HEK293 (cell line): Measurements from ENCODE around the gene TTC39C.

ENCODE experiments used
- CTCF ChIA-PET: fragments of 350-600 bp; formaldehyde crosslinking; extraction: SDS; loops from one replicate; lab custom pipeline; 2021; ENCODE audit warnings: antibody characterized with exemption; lab: Yijun Ruan, JAX
- POLR2A ChIA-PET: fragments of 300-600 bp; formaldehyde crosslinking; extraction: SDS; loops from one replicate; lab custom pipeline; 2020; ENCODE audit warnings: antibody characterized with exemption, inconsistent platforms; lab: Yijun Ruan, JAX
- H3K27ac ChIP-seq: fragments of 200-500 bp; sonication (Bioruptor generic); 2 replicates; pipeline ENCODE4 v1.5.1; 2014; ENCODE audit warnings: low read depth, low read length, control low read depth, inconsistent platforms; ENCODE audit errors: extremely low read depth
- H3K36me3 ChIP-seq, 2 experiments: fragments of 200-500 bp in 1 of 2; sonication (Bioruptor generic) in 1 of 2; 1 replicate in 1 of 2; 2 replicates in 1 of 2; pipeline ENCODE4 v1.5.1; 2014 to 2017; ENCODE audit warnings: inconsistent platforms in 2 of 2, low read length in 2 of 2; ENCODE audit not compliant: control insufficient read depth in 2 of 2, insufficient read depth in 1 of 2
- H3K4me1 ChIP-seq: fragments of 200-500 bp; sonication (Bioruptor generic); 2 replicates; pipeline ENCODE4 v1.5.1; 2014; ENCODE audit warnings: mild to moderate bottlenecking, low read length, inconsistent platforms; ENCODE audit not compliant: control insufficient read depth, insufficient read depth
- H3K4me3 ChIP-seq: 2 replicates; pipeline ENCODE4 v1.5.1; 2011; ENCODE audit warnings: low read depth, mild to moderate bottlenecking, control low read depth, low read length, moderate library complexity
- H3K9me3 ChIP-seq: fragments of 200-500 bp; sonication (Bioruptor generic); 2 replicates; pipeline ENCODE4 v1.5.1; 2014; ENCODE audit warnings: low read depth, low read length, inconsistent platforms; ENCODE audit not compliant: control insufficient read depth, insufficient read depth
- BCL11B ChIP-seq: fragments of 450-650 bp; formaldehyde crosslinking; IDR thresholded peaks from 2 replicates; pipeline ENCODE4 v1.5.1; 2016; ENCODE audit warnings: low read depth, missing biosample characterization, missing genetic modification characterization
- HOXD13 ChIP-seq: sonication (generic); formaldehyde crosslinking; IDR thresholded peaks from 2 replicates; pipeline ENCODE4 v1.8.0; 2022; ENCODE audit warnings: missing genetic modification reagents, borderline replicate concordance
- REST ChIP-seq: fragments of 450-650 bp; formaldehyde crosslinking; IDR thresholded peaks from 2 replicates; pipeline ENCODE4 v1.5.1; 2016; ENCODE audit warnings: missing biosample characterization, missing genetic modification characterization
- SETDB1 ChIP-seq: IDR thresholded peaks from one replicate; pipeline ENCODE4 v1.6.1; 2017; ENCODE audit warnings: mild to moderate bottlenecking, low read length, moderate library complexity, mixed read lengths; ENCODE audit not compliant: insufficient read length
- TCF7L2 ChIP-seq: IDR thresholded peaks from 2 replicates; pipeline ENCODE4 v1.6.1; 2011; ENCODE audit warnings: low read depth, mild to moderate bottlenecking, inconsistent platforms, low read length, moderate library complexity, borderline replicate concordance
- ZBTB17 ChIP-seq: fragments of 450-650 bp; formaldehyde crosslinking; IDR thresholded peaks from 2 replicates; pipeline ENCODE4 v1.5.1; 2016; ENCODE audit warnings: missing biosample characterization, missing genetic modification characterization
- ZNF112 ChIP-seq: fragments of 450-650 bp; formaldehyde crosslinking; IDR thresholded peaks from 2 replicates; pipeline ENCODE4 v1.5.0; 2017; ENCODE audit warnings: missing biosample characterization, missing genetic modification characterization
- ZNF121 ChIP-seq: fragments of 450-650 bp; formaldehyde crosslinking; IDR thresholded peaks from 2 replicates; pipeline ENCODE4 v1.5.1; 2016; ENCODE audit warnings: missing biosample characterization, missing genetic modification characterization
- ZNF292 ChIP-seq: fragments of 450-650 bp; formaldehyde crosslinking; IDR thresholded peaks from 2 replicates; pipeline ENCODE4 v1.5.1; 2016; ENCODE audit warnings: low read depth, missing biosample characterization, missing genetic modification characterization, borderline replicate concordance
- ZNF37A ChIP-seq: fragments of 450-650 bp; IDR thresholded peaks from 2 replicates; pipeline ENCODE4 v1.5.1; 2018; ENCODE audit warnings: missing biosample characterization, missing genetic modification characterization
- ZNF48 ChIP-seq: fragments of 450-650 bp; formaldehyde crosslinking; IDR thresholded peaks from 2 replicates; pipeline ENCODE4 v1.5.1; 2016; ENCODE audit warnings: missing biosample characterization, missing genetic modification characterization
- ZNF510 ChIP-seq: fragments of 450-650 bp; formaldehyde crosslinking; IDR thresholded peaks from 2 replicates; pipeline ENCODE4 v1.5.1; 2018; ENCODE audit warnings: mild to moderate bottlenecking, missing genetic modification characterization, missing biosample characterization; ENCODE audit not compliant: insufficient replicate concordance
- ZNF518A ChIP-seq: fragments of 450-650 bp; formaldehyde crosslinking; conservative IDR thresholded peaks from 2 replicates; pipeline ENCODE4 v1.5.1; 2016; ENCODE audit warnings: low read depth, missing biosample characterization, missing genetic modification characterization
- ZNF529 ChIP-seq: fragments of 450-650 bp; formaldehyde crosslinking; IDR thresholded peaks from 2 replicates; pipeline ENCODE4 v1.5.1; 2017; ENCODE audit warnings: missing genetic modification characterization, missing biosample characterization; ENCODE audit not compliant: insufficient replicate concordance
- ZNF544 ChIP-seq: fragments of 450-650 bp; formaldehyde crosslinking; IDR thresholded peaks from 2 replicates; pipeline ENCODE4 v1.5.0; 2017; ENCODE audit warnings: missing biosample characterization, missing genetic modification characterization
- ZNF624 ChIP-seq: fragments of 450-650 bp; formaldehyde crosslinking; IDR thresholded peaks from 2 replicates; pipeline ENCODE4 v1.5.1; 2017; ENCODE audit warnings: missing biosample characterization, missing genetic modification characterization
- ZNF777 ChIP-seq: fragments of 450-650 bp; formaldehyde crosslinking; IDR thresholded peaks from 2 replicates; pipeline ENCODE4 v1.5.1; 2017; ENCODE audit warnings: missing biosample characterization, missing genetic modification characterization, borderline replicate concordance
- ZNF837 ChIP-seq: fragments of 450-650 bp; formaldehyde crosslinking; IDR thresholded peaks from 2 replicates; pipeline ENCODE4 v1.5.1; 2016; ENCODE audit warnings: missing biosample characterization, missing genetic modification characterization
- ZSCAN30 ChIP-seq: fragments of 450-650 bp; IDR thresholded peaks from 2 replicates; pipeline ENCODE4 v1.5.1; 2018; ENCODE audit warnings: missing biosample characterization, mild to moderate bottlenecking, missing genetic modification characterization, moderate library complexity
- TF ChIP-seq, protein P1 (sequence below): fragments of 450-650 bp; formaldehyde crosslinking; IDR thresholded peaks from 2 replicates; pipeline ENCODE4 v1.5.1; 2016; ENCODE audit warnings: missing biosample characterization, missing genetic modification characterization

TTC39C gene

GRCh38 chr18:23970161-23971096 is 44.1 kb upstream of the TTC39C start:
- ChIA-PET POLR2A (no interaction called here), CTCF (interaction anchor here (0.6 to 0.7 kb wide), 2 partner anchors 184 to 277 kb away, joined by 3 read pairs; no protein-coding TSS in a partner anchor)
- no peak overlapping the region for H3K4me3 ChIP-seq
- H3K4me1 ChIP-seq, result no peaks in the 10 kb centered on the region
- H3K9me3 ChIP-seq, result no peaks in the 10 kb centered on the region
- H3K36me3 ChIP-seq, result no peaks in the 10 kb centered on the region
- TF ChIP-seq ZNF544 (tag by site-specific recombination) (no peak), ZNF121 (tag by site-specific recombination) (0 out of 2 replicates have a peak, but pooled peaks have one; percentile 54), ZNF837 (tag by site-specific recombination) (no peak)
- H3K27ac ChIP-seq, result no peak overlapping the region

GRCh38 chr18:23971097-23971440 is 43.5 kb upstream of the TTC39C start:
- no peaks in the 10 kb centered on the region for H3K9me3 ChIP-seq
- no peaks in the 10 kb centered on the region for H3K4me1 ChIP-seq
- ChIA-PET CTCF (interaction anchor here (0.6 to 0.7 kb wide), 2 partner anchors 184 to 278 kb away, joined by 3 read pairs; no protein-coding TSS in a partner anchor), POLR2A (no interaction called here)
- no peaks in the 10 kb centered on the region for H3K36me3 ChIP-seq
- no peak overlapping the region for H3K27ac ChIP-seq
- H3K4me3 ChIP-seq, result no peak overlapping the region
- no peak for TF ChIP-seq TCF7L2
- TF ChIP-seq ZNF624 (tag by site-specific recombination), result no peak
- TF ChIP-seq ZNF510 (tag by site-specific recombination), result no peak
- TF ChIP-seq ZNF37A, result no peak
- no peak for TF ChIP-seq ZNF112
- no peak for TF ChIP-seq ZNF292 (tag by site-specific recombination)
- TF ChIP-seq ZBTB17 (tag by site-specific recombination), result no peak
- TF ChIP-seq SETDB1, result no peak
- no peak for TF ChIP-seq ZNF777 (tag by site-specific recombination)
- TF ChIP-seq REST (tag by site-specific recombination), result no peak
- TF ChIP-seq ZNF529, result no peak
- no peak for TF ChIP-seq ZNF48 (tag by site-specific recombination)
- TF ChIP-seq, protein P1, sequence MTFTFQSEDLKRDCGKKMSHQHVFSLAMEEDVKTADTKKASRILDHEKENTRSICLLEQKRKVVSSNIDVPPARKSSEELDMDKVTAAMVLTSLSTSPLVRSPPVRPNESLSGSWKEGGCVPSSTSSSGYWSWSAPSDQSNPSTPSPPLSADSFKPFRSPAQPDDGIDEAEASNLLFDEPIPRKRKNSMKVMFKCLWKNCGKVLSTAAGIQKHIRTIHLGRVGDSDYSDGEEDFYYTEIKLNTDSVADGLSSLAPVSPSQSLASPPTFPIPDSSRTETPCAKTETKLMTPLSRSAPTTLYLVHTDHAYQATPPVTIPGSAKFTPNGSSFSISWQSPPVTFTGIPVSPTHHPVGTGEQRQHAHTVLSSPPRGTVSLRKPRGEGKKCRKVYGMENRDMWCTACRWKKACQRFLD (tag by site-specific recombination), result no peak
- no peak for TF ChIP-seq BCL11B (tag by site-specific recombination)
- TF ChIP-seq HOXD13 (CRISPR knock-in tag), result no peak
- no peak for TF ChIP-seq ZNF518A (tag by site-specific recombination)
- no peak for TF ChIP-seq ZNF544 (tag by site-specific recombination)
- no peak for TF ChIP-seq ZSCAN30 (tag by site-specific recombination)
